ENCODE measurements around the gene GK2.

GK2 gene

DNA sequence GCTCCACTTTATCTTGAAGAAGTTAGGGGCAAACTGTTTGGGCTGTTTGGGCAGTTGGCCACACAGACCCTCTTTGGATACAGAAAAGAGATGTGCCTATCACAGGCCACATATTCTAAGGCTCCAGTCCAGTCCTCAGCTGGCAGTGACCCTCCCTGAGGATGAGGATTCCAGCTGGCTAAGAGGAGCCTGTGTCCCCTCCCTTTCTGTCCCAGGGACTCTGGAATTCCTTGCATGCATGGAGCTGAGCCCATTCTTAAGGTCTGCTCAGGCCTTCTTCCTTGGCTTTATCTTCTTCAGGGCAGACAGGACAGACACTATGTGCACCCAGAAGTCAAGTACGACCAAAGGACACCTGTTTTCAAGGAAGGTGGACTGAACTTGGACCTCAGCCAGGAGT is 23.8 kb upstream of the GK2 start:
- Histone ChIP-seq H3K9me3 (ENCODE audit: insufficient read depth, low read length) (no peaks in the 10 kb centered on the region), H3K4me3 (ENCODE audit: insufficient read length, low read depth) (no peak overlapping the region), H3K36me3 (ENCODE audit: insufficient read depth, insufficient read length, low read length) (no peaks in the 10 kb centered on the region), H3K27me3 (ENCODE audit: insufficient read depth, insufficient read length) (no peaks in the 10 kb centered on the region), H3K4me1 (ENCODE audit: insufficient read depth, insufficient read length) (no peaks in the 10 kb centered on the region), H3K9ac (ENCODE audit: insufficient read length, low read depth) (no peak overlapping the region)
- TF ChIP-seq SUZ12 (IDR thresholded peaks at IDR 0.05; ENCODE audit: extremely low read depth, insufficient read depth, insufficient read length) (no peak), ZNF274 (IDR thresholded peaks at IDR 0.05; ENCODE audit: low read depth, low read length) (no peak), YY1 (IDR thresholded peaks at IDR 0.05; ENCODE audit: insufficient read depth, insufficient read length) (no peak)
- DNase-seq (ENCODE audit: low read depth, low spot score): no peak

DNA sequence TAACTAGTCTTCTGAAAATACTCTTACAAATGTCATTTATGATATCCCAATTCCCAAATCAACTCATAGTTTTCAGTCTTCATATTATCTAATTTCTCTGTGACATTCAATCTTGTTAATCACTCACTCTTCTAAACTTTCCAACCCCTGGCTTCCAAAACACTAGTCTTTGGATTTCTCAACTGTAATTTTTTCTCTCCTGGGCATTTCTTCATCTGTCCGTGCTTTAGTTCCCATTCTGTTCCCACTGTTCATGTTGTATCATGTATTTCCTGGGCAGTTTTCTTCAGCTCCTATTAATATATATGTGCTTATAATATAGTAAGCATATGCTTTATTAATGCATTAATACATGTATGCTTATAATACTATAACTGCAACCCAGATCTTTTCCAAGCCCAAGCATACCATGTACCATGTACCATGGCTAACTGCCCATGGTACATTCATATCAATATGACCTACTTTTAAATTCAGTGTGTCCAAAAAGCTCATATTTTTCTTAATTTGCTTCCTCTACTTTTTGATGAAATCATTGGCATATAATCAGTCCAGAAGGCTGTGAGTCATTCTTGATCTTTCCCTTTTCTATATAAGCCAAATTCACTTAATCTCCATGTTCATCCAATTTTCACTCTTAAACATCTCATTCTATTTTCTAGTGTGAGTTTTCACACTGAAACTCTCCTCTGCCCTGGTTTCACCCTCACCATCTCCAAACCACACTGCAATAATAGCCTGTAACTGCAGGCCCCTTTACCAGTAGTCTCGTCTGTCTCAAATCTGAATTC is 21.3 kb upstream of the GK2 start:
- no peaks in the 10 kb centered on the region for H3K27me3 ChIP-seq (ENCODE audit: insufficient read depth, insufficient read length)
- DNase-seq (ENCODE audit: low read depth, low spot score): no peak
- H3K4me3 ChIP-seq (ENCODE audit: insufficient read length, low read depth): no peak overlapping the region
- no peaks in the 10 kb centered on the region for H3K4me1 ChIP-seq (ENCODE audit: insufficient read depth, insufficient read length)
- H3K9ac ChIP-seq (ENCODE audit: insufficient read length, low read depth): no peak overlapping the region
- TF ChIP-seq ZNF274 (IDR thresholded peaks at IDR 0.05; ENCODE audit: low read depth, low read length): no peak
- no peak for TF ChIP-seq YY1 (IDR thresholded peaks at IDR 0.05; ENCODE audit: insufficient read depth, insufficient read length)
- no peak for TF ChIP-seq SUZ12 (IDR thresholded peaks at IDR 0.05; ENCODE audit: extremely low read depth, insufficient read depth, insufficient read length)
- H3K36me3 ChIP-seq (ENCODE audit: insufficient read depth, insufficient read length, low read length): no peaks in the 10 kb centered on the region
- no peaks in the 10 kb centered on the region for H3K9me3 ChIP-seq (ENCODE audit: insufficient read depth, low read length)

DNA sequence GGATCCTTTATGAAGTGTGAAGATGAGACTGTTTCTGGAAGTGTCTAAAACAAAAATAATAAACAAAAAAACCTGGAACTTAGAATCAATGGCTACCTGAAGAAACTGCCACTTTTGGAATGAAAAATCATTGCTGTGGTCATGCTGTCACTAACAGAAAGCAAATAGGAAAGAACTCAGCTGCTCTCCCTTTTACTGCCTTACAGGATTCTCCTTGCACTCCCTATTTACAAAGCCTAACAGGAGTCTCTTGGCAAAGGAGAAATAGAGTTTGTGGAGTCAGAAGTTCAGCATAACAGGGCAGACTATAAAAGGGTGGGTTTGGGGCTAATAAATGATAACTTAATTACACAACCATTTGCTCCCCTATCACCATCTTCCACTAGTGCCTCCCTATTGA is 19.0 kb upstream of the GK2 start:
- H3K27me3 ChIP-seq (ENCODE audit: insufficient read depth, insufficient read length): no peaks in the 10 kb centered on the region
- DNase-seq (ENCODE audit: low read depth, low spot score): no peak
- H3K9me3 ChIP-seq (ENCODE audit: insufficient read depth, low read length): no peaks in the 10 kb centered on the region
- no peaks in the 10 kb centered on the region for H3K4me1 ChIP-seq (ENCODE audit: insufficient read depth, insufficient read length)
- no peak for TF ChIP-seq ZNF274 (IDR thresholded peaks at IDR 0.05; ENCODE audit: low read depth, low read length)
- no peak for TF ChIP-seq YY1 (IDR thresholded peaks at IDR 0.05; ENCODE audit: insufficient read depth, insufficient read length)
- TF ChIP-seq SUZ12 (IDR thresholded peaks at IDR 0.05; ENCODE audit: extremely low read depth, insufficient read depth, insufficient read length): no peak
- H3K36me3 ChIP-seq (ENCODE audit: insufficient read depth, insufficient read length, low read length): no peaks in the 10 kb centered on the region
- no peak overlapping the region for H3K9ac ChIP-seq (ENCODE audit: insufficient read length, low read depth)
- no peak overlapping the region for H3K4me3 ChIP-seq (ENCODE audit: insufficient read length, low read depth)

GRCh38 chr4:79425586-79425985 is 17.6 kb upstream of the GK2 start:
- TF ChIP-seq SUZ12 (IDR thresholded peaks at IDR 0.05; ENCODE audit: extremely low read depth, insufficient read depth, insufficient read length): no peak
- no peak for TF ChIP-seq YY1 (IDR thresholded peaks at IDR 0.05; ENCODE audit: insufficient read depth, insufficient read length)
- no peak for TF ChIP-seq ZNF274 (IDR thresholded peaks at IDR 0.05; ENCODE audit: low read depth, low read length)
- Histone ChIP-seq H3K9me3 (ENCODE audit: insufficient read depth, low read length) (no peaks in the 10 kb centered on the region), H3K4me1 (ENCODE audit: insufficient read depth, insufficient read length) (no peaks in the 10 kb centered on the region)

DNA sequence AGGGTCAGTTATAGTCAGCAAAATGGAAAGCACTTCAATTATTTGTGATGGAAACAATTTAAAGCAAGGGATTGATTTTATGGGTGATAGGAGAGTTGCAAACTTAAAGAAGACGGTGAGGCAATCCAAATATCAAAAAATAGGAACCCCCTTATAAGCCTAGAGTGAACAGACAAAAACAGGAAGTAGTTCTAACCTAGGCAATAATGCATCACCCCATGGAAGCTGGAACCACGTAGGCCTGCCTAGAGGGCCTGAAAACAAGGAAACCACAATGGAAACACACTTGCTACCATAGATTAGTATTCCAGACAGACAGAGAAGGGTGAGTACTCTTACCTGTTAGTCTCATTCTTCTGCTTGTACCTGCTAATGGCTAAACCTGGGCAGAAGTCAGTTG is 13.5 kb upstream of the GK2 start:
- H3K4me3 ChIP-seq (ENCODE audit: insufficient read length, low read depth): no peak overlapping the region
- H3K9me3 ChIP-seq (ENCODE audit: insufficient read depth, low read length): no peaks in the 10 kb centered on the region
- TF ChIP-seq SUZ12 (IDR thresholded peaks at IDR 0.05; ENCODE audit: extremely low read depth, insufficient read depth, insufficient read length): no peak
- TF ChIP-seq ZNF274 (IDR thresholded peaks at IDR 0.05; ENCODE audit: low read depth, low read length): no peak
- no peak for TF ChIP-seq YY1 (IDR thresholded peaks at IDR 0.05; ENCODE audit: insufficient read depth, insufficient read length)

More at GRCh38 chr4:79425586-79425985, 17.6 kb upstream of the GK2 start:
- H3K27me3 ChIP-seq (ENCODE audit: insufficient read depth, insufficient read length): no peaks in the 10 kb centered on the region
- no peak for DNase-seq (ENCODE audit: low read depth, low spot score)
- no peaks in the 10 kb centered on the region for H3K36me3 ChIP-seq (ENCODE audit: insufficient read depth, insufficient read length, low read length)
- H3K9ac ChIP-seq (ENCODE audit: insufficient read length, low read depth): no peak overlapping the region
- H3K4me3 ChIP-seq (ENCODE audit: insufficient read length, low read depth): no peak overlapping the region

GRCh38 chr4:79413886-79414285 is 5.9 kb upstream of the GK2 start:
- no peak for TF ChIP-seq ZNF274 (IDR thresholded peaks at IDR 0.05; ENCODE audit: low read depth, low read length)
- TF ChIP-seq SUZ12 (IDR thresholded peaks at IDR 0.05; ENCODE audit: extremely low read depth, insufficient read depth, insufficient read length): no peak
- Histone ChIP-seq H3K9ac (ENCODE audit: insufficient read length, low read depth) (no peak overlapping the region), H3K4me1 (ENCODE audit: insufficient read depth, insufficient read length) (no peaks in the 10 kb centered on the region), H3K9me3 (ENCODE audit: insufficient read depth, low read length) (no peaks in the 10 kb centered on the region), H3K27me3 (ENCODE audit: insufficient read depth, insufficient read length) (no peaks in the 10 kb centered on the region), H3K36me3 (ENCODE audit: insufficient read depth, insufficient read length, low read length) (no peaks in the 10 kb centered on the region), H3K4me3 (ENCODE audit: insufficient read length, low read depth) (no peak overlapping the region)
- DNase-seq (ENCODE audit: low read depth, low spot score): no peak

More for the DNA sequence above, 13.5 kb upstream of the GK2 start:
- Histone ChIP-seq H3K36me3 (ENCODE audit: insufficient read depth, insufficient read length, low read length) (no peaks in the 10 kb centered on the region), H3K9ac (ENCODE audit: insufficient read length, low read depth) (no peak overlapping the region), H3K27me3 (ENCODE audit: insufficient read depth, insufficient read length) (no peaks in the 10 kb centered on the region), H3K4me1 (ENCODE audit: insufficient read depth, insufficient read length) (no peaks in the 10 kb centered on the region)
- DNase-seq (ENCODE audit: low read depth, low spot score): no peak

- Histone ChIP-seq H3K4me3 (ENCODE audit: insufficient read length, low read depth) (no peak overlapping the region), H3K4me1 (ENCODE audit: insufficient read depth, insufficient read length) (no peaks in the 10 kb centered on the region), H3K9ac (ENCODE audit: insufficient read length, low read depth) (no peak overlapping the region), H3K9me3 (ENCODE audit: insufficient read depth, low read length) (no peaks in the 10 kb centered on the region), H3K36me3 (ENCODE audit: insufficient read depth, insufficient read length, low read length) (no peaks in the 10 kb centered on the region), H3K27me3 (ENCODE audit: insufficient read depth, insufficient read length) (no peaks in the 10 kb centered on the region)
- no peak for DNase-seq (ENCODE audit: low read depth, low spot score)
- TF ChIP-seq SUZ12 (IDR thresholded peaks at IDR 0.05; ENCODE audit: extremely low read depth, insufficient read depth, insufficient read length) (no peak), YY1 (IDR thresholded peaks at IDR 0.05; ENCODE audit: insufficient read depth, insufficient read length) (no peak), ZNF274 (IDR thresholded peaks at IDR 0.05; ENCODE audit: low read depth, low read length) (no peak)
These were observed 5.2 kb upstream of the GK2 start for GRCh38 chr4:79413032-79413885.

Data from NT2/D1 (cell line).